IPS DF 6.9 (cell line): ENCODE results near the gene DPP6.

Experiments used
- DNase-seq: peaks from one replicate; pipeline ENCODE4 v3.0.0-alpha.2; 2013; ENCODE audit warnings: low read depth, low spot score
- H3K27ac ChIP-seq: one replicate; pipeline ENCODE4 v1.5.1; 2013; ENCODE audit warnings: low read length, control low read depth
- H3K27me3 ChIP-seq: 2 replicates; pipeline ENCODE4 v1.6.1; 2013; ENCODE audit warnings: mild to moderate bottlenecking, low read length; ENCODE audit not compliant: control insufficient read depth, insufficient read depth
- H3K36me3 ChIP-seq: 2 replicates; pipeline ENCODE4 v1.6.1; 2013; ENCODE audit warnings: low read length; ENCODE audit not compliant: control insufficient read depth, insufficient read depth
- H3K4me1 ChIP-seq: 2 replicates; pipeline ENCODE4 v1.6.1; 2013; ENCODE audit warnings: low read length; ENCODE audit not compliant: control insufficient read depth, insufficient read depth
- H3K4me3 ChIP-seq: 2 replicates; pipeline ENCODE4 v1.5.1; 2013; ENCODE audit warnings: mild to moderate bottlenecking, low read length
- H3K9me3 ChIP-seq: 2 replicates; pipeline ENCODE4 v1.6.1; 2013; ENCODE audit warnings: low read length, inconsistent platforms; ENCODE audit not compliant: control insufficient read depth, insufficient read depth
- WGBS: extraction: QIAGEN DNeasy Blood & Tissue Kit; methylation state at CpG from one replicate; pipeline ENCODE4 v1.1.7; 2013; ENCODE audit warnings: mixed read lengths, missing lambda C conversion rate; ENCODE audit not compliant: insufficient read length, insufficient coverage; 5-methylcytosine and 5-hydroxymethylcytosine counted together

The DPP6 gene

GRCh38 chr7:154482863-154483262 is 430.7 kb downstream of the DPP6 start:
- no CpG with 5 or more reads among the region's 11 CpGs for WGBS
- no peaks in the 10 kb centered on the region for H3K9me3 ChIP-seq
- no peaks in the 10 kb centered on the region for H3K27me3 ChIP-seq
- DNase-seq = no peak
- H3K4me1 ChIP-seq = no peaks in the 10 kb centered on the region
- no peak overlapping the region for H3K27ac ChIP-seq
- no peak overlapping the region for H3K4me3 ChIP-seq
- H3K36me3 ChIP-seq = no peaks in the 10 kb centered on the region

GRCh38 chr7:154484406-154484805 is 432.2 kb downstream of the DPP6 start:
- H3K27ac ChIP-seq = no peak overlapping the region

GRCh38 chr7:154484943-154485342 is 432.7 kb downstream of the DPP6 start:
- Histone ChIP-seq H3K27ac (no peak overlapping the region), H3K36me3 (no peaks in the 10 kb centered on the region), H3K27me3 (no peaks in the 10 kb centered on the region), H3K9me3 (no peaks in the 10 kb centered on the region), H3K4me3 (no peak overlapping the region), H3K4me1 (no peaks in the 10 kb centered on the region)
- WGBS = no CpG with 5 or more reads among the region's 4 CpGs
- DNase-seq = no peak

More at GRCh38 chr7:154484406-154484805, 432.2 kb downstream of the DPP6 start:
- Histone ChIP-seq H3K9me3 (no peaks in the 10 kb centered on the region), H3K4me1 (no peaks in the 10 kb centered on the region), H3K36me3 (no peaks in the 10 kb centered on the region), H3K4me3 (no peak overlapping the region), H3K27me3 (no peaks in the 10 kb centered on the region)
- no CpG with 5 or more reads among the region's 7 CpGs for WGBS
- DNase-seq = no peak

GRCh38 chr7:154489897-154490296 is 437.7 kb downstream of the DPP6 start:
- Histone ChIP-seq H3K9me3 (no peaks in the 10 kb centered on the region), H3K4me3 (no peak overlapping the region), H3K36me3 (no peaks in the 10 kb centered on the region), H3K27me3 (no peaks in the 10 kb centered on the region), H3K27ac (no peak overlapping the region), H3K4me1 (no peaks in the 10 kb centered on the region)
- WGBS = no CpG with 5 or more reads among the region's 4 CpGs
- no peak for DNase-seq

GRCh38 chr7:154493594-154493993 is 441.4 kb downstream of the DPP6 start:
- Histone ChIP-seq H3K27me3 (no peaks in the 10 kb centered on the region), H3K36me3 (no peaks in the 10 kb centered on the region), H3K27ac (no peak overlapping the region), H3K9me3 (no peaks in the 10 kb centered on the region), H3K4me3 (no peak overlapping the region), H3K4me1 (no peaks in the 10 kb centered on the region)
- DNase-seq = no peak
- WGBS = no CpG with 5 or more reads among the region's 5 CpGs

GRCh38 chr7:154497751-154498150 is 445.6 kb downstream of the DPP6 start:
- no peak for DNase-seq
- H3K4me1 ChIP-seq = no peaks in the 10 kb centered on the region
- no CpG with 5 or more reads among the region's 4 CpGs for WGBS

GRCh38 chr7:154503962-154504550 is 451.9 kb downstream of the DPP6 start:
- no CpG with 5 or more reads among the region's 5 CpGs for WGBS
- Histone ChIP-seq H3K9me3 (no peaks in the 10 kb centered on the region), H3K36me3 (no peaks in the 10 kb centered on the region), H3K4me1 (no peaks in the 10 kb centered on the region), H3K27me3 (no peaks in the 10 kb centered on the region), H3K27ac (no peak overlapping the region), H3K4me3 (no peak overlapping the region)
- peak; percentile 13 for DNase-seq

More at GRCh38 chr7:154497751-154498150, 445.6 kb downstream of the DPP6 start:
- H3K4me3 ChIP-seq = no peak overlapping the region
- no peaks in the 10 kb centered on the region for H3K27me3 ChIP-seq
- no peak overlapping the region for H3K27ac ChIP-seq
- H3K36me3 ChIP-seq = no peaks in the 10 kb centered on the region
- H3K9me3 ChIP-seq = no peaks in the 10 kb centered on the region

- Histone ChIP-seq H3K27me3 (no peaks in the 10 kb centered on the region), H3K36me3 (no peaks in the 10 kb centered on the region), H3K4me1 (no peaks in the 10 kb centered on the region), H3K4me3 (no peak overlapping the region), H3K27ac (no peak overlapping the region), H3K9me3 (no peaks in the 10 kb centered on the region)
- no peak for DNase-seq
Observed at GRCh38 chr7:154504918-154505317, 452.7 kb downstream of the DPP6 start.

GRCh38 chr7:154505362-154505761 is 453.2 kb downstream of the DPP6 start:
- Histone ChIP-seq H3K4me1 (no peaks in the 10 kb centered on the region), H3K4me3 (no peak overlapping the region), H3K27me3 (no peaks in the 10 kb centered on the region), H3K36me3 (no peaks in the 10 kb centered on the region), H3K9me3 (no peaks in the 10 kb centered on the region), H3K27ac (no peak overlapping the region)
- no peak for DNase-seq
- no CpG with 5 or more reads among the region's 4 CpGs for WGBS

GRCh38 chr7:154509192-154509591 is 457.0 kb downstream of the DPP6 start:
- DNase-seq = no peak

GRCh38 chr7:154512121-154512833 is 460.1 kb downstream of the DPP6 start:
- no peaks in the 10 kb centered on the region for H3K9me3 ChIP-seq
- DNase-seq = no peak
- no CpG with 5 or more reads among the region's 7 CpGs for WGBS
- no peaks in the 10 kb centered on the region for H3K27me3 ChIP-seq
- no peak overlapping the region for H3K27ac ChIP-seq
- no peaks in the 10 kb centered on the region for H3K36me3 ChIP-seq
- H3K4me3 ChIP-seq = no peak overlapping the region
- no peaks in the 10 kb centered on the region for H3K4me1 ChIP-seq

More at GRCh38 chr7:154509192-154509591, 457.0 kb downstream of the DPP6 start:
- Histone ChIP-seq H3K27me3 (no peaks in the 10 kb centered on the region), H3K4me3 (no peak overlapping the region), H3K9me3 (no peaks in the 10 kb centered on the region), H3K4me1 (no peaks in the 10 kb centered on the region), H3K36me3 (no peaks in the 10 kb centered on the region), H3K27ac (no peak overlapping the region)
- no CpG with 5 or more reads among the region's 3 CpGs for WGBS
